Neural progenitor cell (in vitro differentiated cells): ENCODE measurements around the gene ZBTB26.

Experiments
- CTCF ChIP-seq: fragments of 200-600 bp; sonication (generic); IDR thresholded peaks from 2 replicates; pipeline ENCODE4 v1.5.1; 2017; ENCODE audit warnings: antibody characterized with exemption, mild to moderate bottlenecking
- EZH2 ChIP-seq: fragments of 200-600 bp; sonication (generic); IDR thresholded peaks from 2 replicates; pipeline ENCODE4 v1.6.1; 2017; ENCODE audit warnings: antibody characterized with exemption, mild to moderate bottlenecking, moderate library complexity
- EZH2phosphoT487 ChIP-seq: fragments of 200-600 bp; sonication (generic); IDR thresholded peaks from 2 replicates; pipeline ENCODE4 v1.6.1; 2017; ENCODE audit warnings: antibody characterized with exemption

GRCh38 chr9:122951056-122951455 is 19.7 kb upstream of the ZBTB26 start:
- TF ChIP-seq CTCF (no peak), EZH2 (no peak), EZH2phosphoT487 (no peak)
